Activated T-helper 2 cell treated with anti-CD3 and anti-CD28 coated beads, Interferon-gamma antibody, Interleukin-2, Interleukin-4, amounts not matched to agents 10 μg/mL and 5 μg/mL and 100 μg/mL, durations not matched to agents 14 hours and 24 hours and 36 hours (primary cell): Measurements from ENCODE around the gene TRIO. TPM values are rescaled to one million over a fixed set of nuclear protein-coding genes. Genes with fewer than 3 reads are reported as not detected.

Experiments used
- DNase-seq: peaks from one replicate; pipeline ENCODE4 v3.0.0; 2021; ENCODE audit warnings: low spot score
- H3K27ac Mint-ChIP-seq: one replicate; pipeline ENCODE4 v1.8.0; 2021; ENCODE audit warnings: mixed read lengths
- H3K27me3 Mint-ChIP-seq: one replicate; pipeline ENCODE4 v1.8.0; 2021; ENCODE audit warnings: low read depth, mixed read lengths
- H3K36me3 Mint-ChIP-seq: one replicate; pipeline ENCODE4 v1.8.0; 2021; ENCODE audit warnings: low read depth, mixed read lengths
- H3K4me1 Mint-ChIP-seq: one replicate; pipeline ENCODE4 v1.8.0; 2021; ENCODE audit warnings: low read depth, mixed read lengths
- H3K4me3 Mint-ChIP-seq: one replicate; pipeline ENCODE4 v1.8.0; 2021; ENCODE audit warnings: low read depth, mild to moderate bottlenecking, moderate library complexity, mixed read lengths
- H3K9me3 Mint-ChIP-seq: one replicate; pipeline ENCODE4 v1.8.0; 2021; ENCODE audit warnings: mixed read lengths
- intact Hi-C: fragments of 100-400 bp; cut with micrococcal nuclease; formaldehyde crosslinking; loops from one replicate; pipeline ENCODE4 v1.15.1; 2023
- total RNA-seq: library from RNA; stranded (reverse); gene quantifications from 2 replicates; pipeline ENCODE4 v1.2.3, GENCODE V29; 2022

Gene TRIO
- total RNA-seq, 1 donor from 2014 or later, result 28.7 TPM

GRCh38 chr5:14144586-14145434 lies 1.7 kb downstream of the TRIO start:
- H3K4me1 Mint-ChIP-seq, result peaks cover 10% of the 10 kb centered on the region
- intact Hi-C loops, result loop anchor here (10.0 kb wide), 2 partner anchors 120 to 520 kb away; partner anchors contain the start of gene OTULIN
- DNase-seq, result peak; percentile 12
- H3K27me3 Mint-ChIP-seq, result peaks cover 58% of the 10 kb centered on the region
- no peaks in the 10 kb centered on the region for H3K36me3 Mint-ChIP-seq
- H3K4me3 Mint-ChIP-seq, result peak overlapping the region; percentile 78
- H3K9me3 Mint-ChIP-seq, result no peaks in the 10 kb centered on the region
- no peak overlapping the region for H3K27ac Mint-ChIP-seq

GRCh38 chr5:14145435-14146334 lies 2.5 kb downstream of the TRIO start:
- no peak for DNase-seq
- intact Hi-C loops, result loop anchor here (10.0 kb wide), 2 partner anchors 119 to 519 kb away; partner anchors contain the start of gene OTULIN
- Mint-ChIP-seq H3K36me3 (no peaks in the 10 kb centered on the region), H3K9me3 (no peaks in the 10 kb centered on the region), H3K4me3 (peak overlapping the region; percentile 69), H3K27me3 (peaks cover 58% of the 10 kb centered on the region), H3K27ac (no peak overlapping the region), H3K4me1 (peaks cover 10% of the 10 kb centered on the region)

- H3K27me3 Mint-ChIP-seq, result peaks cover 54% of the 10 kb centered on the region
- DNase-seq, result no peak
- no peak overlapping the region for H3K27ac Mint-ChIP-seq
- H3K4me1 Mint-ChIP-seq, result peaks cover 10% of the 10 kb centered on the region
- intact Hi-C loops, result loop anchor here (10.0 kb wide), 2 partner anchors 118 to 518 kb away; partner anchors contain the start of gene OTULIN
- H3K36me3 Mint-ChIP-seq, result no peaks in the 10 kb centered on the region
- H3K9me3 Mint-ChIP-seq, result no peaks in the 10 kb centered on the region
- H3K4me3 Mint-ChIP-seq, result no peak overlapping the region
These were observed 3.6 kb downstream of the TRIO start for GRCh38 chr5:14146725-14147124.

GRCh38 chr5:14147210-14147609 lies 4.1 kb downstream of the TRIO start:
- no peaks in the 10 kb centered on the region for H3K9me3 Mint-ChIP-seq
- intact Hi-C loops, result loop anchor here (10.0 kb wide), 2 partner anchors 118 to 518 kb away; partner anchors contain the start of gene OTULIN
- peaks cover 50% of the 10 kb centered on the region for H3K27me3 Mint-ChIP-seq
- peaks cover 10% of the 10 kb centered on the region for H3K4me1 Mint-ChIP-seq
- no peak overlapping the region for H3K27ac Mint-ChIP-seq
- no peak overlapping the region for H3K4me3 Mint-ChIP-seq
- DNase-seq, result no peak
- no peaks in the 10 kb centered on the region for H3K36me3 Mint-ChIP-seq

- DNase-seq, result no peak
- H3K27me3 Mint-ChIP-seq, result peaks cover 44% of the 10 kb centered on the region
- H3K9me3 Mint-ChIP-seq, result no peaks in the 10 kb centered on the region
- no peak overlapping the region for H3K4me3 Mint-ChIP-seq
- H3K36me3 Mint-ChIP-seq, result no peaks in the 10 kb centered on the region
- intact Hi-C loops, result loop anchor here (10.0 kb wide), 2 partner anchors 116 to 516 kb away; partner anchors contain the start of gene OTULIN
- no peak overlapping the region for H3K27ac Mint-ChIP-seq
- H3K4me1 Mint-ChIP-seq, result peaks cover 6% of the 10 kb centered on the region
These were observed 5.3 kb downstream of the TRIO start for GRCh38 chr5:14148483-14148882.

- intact Hi-C loops, result loop anchor here (10.0 kb wide), 2 partner anchors 116 to 516 kb away; partner anchors contain the start of gene OTULIN
- Mint-ChIP-seq H3K27me3 (peaks cover 44% of the 10 kb centered on the region), H3K4me3 (no peak overlapping the region), H3K27ac (no peak overlapping the region), H3K36me3 (no peaks in the 10 kb centered on the region), H3K9me3 (no peaks in the 10 kb centered on the region), H3K4me1 (peaks cover 6% of the 10 kb centered on the region)
- DNase-seq, result no peak
These were observed 5.9 kb downstream of the TRIO start for GRCh38 chr5:14148890-14149671.

GRCh38 chr5:14149672-14150274 lies 6.6 kb downstream of the TRIO start:
- Mint-ChIP-seq H3K27me3 (peaks cover 41% of the 10 kb centered on the region), H3K4me1 (peaks cover 5% of the 10 kb centered on the region)

GRCh38 chr5:14151416-14151815 lies 8.3 kb downstream of the TRIO start:
- Mint-ChIP-seq H3K36me3 (no peaks in the 10 kb centered on the region), H3K9me3 (no peaks in the 10 kb centered on the region), H3K4me3 (no peak overlapping the region), H3K27ac (no peak overlapping the region), H3K27me3 (peaks cover 26% of the 10 kb centered on the region), H3K4me1 (no peaks in the 10 kb centered on the region)
- intact Hi-C loops, result no loop called here
- DNase-seq, result no peak

More at GRCh38 chr5:14149672-14150274, 6.6 kb downstream of the TRIO start:
- H3K9me3 Mint-ChIP-seq, result no peaks in the 10 kb centered on the region
- no peaks in the 10 kb centered on the region for H3K36me3 Mint-ChIP-seq
- no peak for DNase-seq
- no peak overlapping the region for H3K4me3 Mint-ChIP-seq
- no peak overlapping the region for H3K27ac Mint-ChIP-seq
- intact Hi-C loops, result loop anchor here (10.0 kb wide), 2 partner anchors 115 to 515 kb away; partner anchors contain the start of gene OTULIN

GRCh38 chr5:14153071-14153864 lies 10.1 kb downstream of the TRIO start:
- no peaks in the 10 kb centered on the region for H3K36me3 Mint-ChIP-seq
- no peak for DNase-seq
- intact Hi-C loops, result no loop called here
- H3K27ac Mint-ChIP-seq, result no peak overlapping the region
- H3K27me3 Mint-ChIP-seq, result peaks cover 18% of the 10 kb centered on the region
- H3K9me3 Mint-ChIP-seq, result no peaks in the 10 kb centered on the region
- H3K4me3 Mint-ChIP-seq, result no peak overlapping the region
- no peaks in the 10 kb centered on the region for H3K4me1 Mint-ChIP-seq

GRCh38 chr5:14153932-14154731 lies 11.0 kb downstream of the TRIO start:
- H3K36me3 Mint-ChIP-seq, result no peaks in the 10 kb centered on the region
- H3K4me3 Mint-ChIP-seq, result no peak overlapping the region
- peaks cover 14% of the 10 kb centered on the region for H3K27me3 Mint-ChIP-seq
- no peaks in the 10 kb centered on the region for H3K4me1 Mint-ChIP-seq
- no peak for DNase-seq
- intact Hi-C loops, result no loop called here
- no peak overlapping the region for H3K27ac Mint-ChIP-seq
- no peaks in the 10 kb centered on the region for H3K9me3 Mint-ChIP-seq

GRCh38 chr5:14155075-14155474 lies 11.9 kb downstream of the TRIO start:
- no peak overlapping the region for H3K4me3 Mint-ChIP-seq
- H3K9me3 Mint-ChIP-seq, result no peaks in the 10 kb centered on the region
- peaks cover 5% of the 10 kb centered on the region for H3K27me3 Mint-ChIP-seq
- intact Hi-C loops, result no loop called here
- no peaks in the 10 kb centered on the region for H3K4me1 Mint-ChIP-seq
- no peaks in the 10 kb centered on the region for H3K36me3 Mint-ChIP-seq
- DNase-seq, result no peak
- H3K27ac Mint-ChIP-seq, result no peak overlapping the region
